Activated B cell treated with CpG ODN at 0.5 μM for 24 hours (primary cell): ENCODE results near the gene KAT6B. TPM values are rescaled to one million over a fixed set of nuclear protein-coding genes. Genes with fewer than 3 reads are reported as not detected.

ENCODE experiments used
- ATAC-seq: fragments of 200-7000 bp; cut with Tn5 transposase; one replicate; pipeline ENCODE4 v1.10.0; 2021; ENCODE audit warnings: low read depth, mild to moderate bottlenecking, moderate library complexity
- CTCF ChIA-PET: fragments of 350-600 bp; sonication (Branson Sonifier 250); formaldehyde crosslinking; loops from one replicate; lab custom pipeline; 2021; ENCODE audit warnings: antibody characterized with exemption; lab: Charles Lee
- POLR2A ChIA-PET: fragments of 350-600 bp; sonication (Branson Sonifier 250); formaldehyde crosslinking; loops from one replicate; lab custom pipeline; 2021; ENCODE audit warnings: antibody characterized with exemption; lab: Charles Lee
- DNase-seq: peaks from one replicate; pipeline ENCODE4 v3.0.0; 2022
- H3K27ac Mint-ChIP-seq: one replicate; pipeline ENCODE4 v1.8.0; 2020; ENCODE audit warnings: mixed read lengths
- H3K27me3 Mint-ChIP-seq: one replicate; pipeline ENCODE4 v1.8.0; 2021; ENCODE audit warnings: mixed read lengths
- H3K36me3 Mint-ChIP-seq: one replicate; pipeline ENCODE4 v1.8.0; 2021; ENCODE audit warnings: low read depth, mixed read lengths
- H3K4me1 Mint-ChIP-seq: one replicate; pipeline ENCODE4 v1.8.0; 2021; ENCODE audit warnings: mixed read lengths
- H3K4me3 Mint-ChIP-seq: one replicate; pipeline ENCODE4 v1.8.0; 2020; ENCODE audit warnings: mild to moderate bottlenecking, mixed read lengths
- H3K9me3 Mint-ChIP-seq: one replicate; pipeline ENCODE4 v1.8.0; 2020; ENCODE audit warnings: mixed read lengths
- intact Hi-C: fragments of 100-400 bp; cut with micrococcal nuclease; formaldehyde crosslinking; loops from one replicate; pipeline ENCODE4 v1.15.1; 2024
- total RNA-seq: library from RNA; stranded (reverse); gene quantifications from 2 replicates; pipeline ENCODE4 v1.2.3, GENCODE V29; 2022
- TF ChIP-seq, protein P1 (sequence below): fragments of 200-600 bp; IDR thresholded peaks from one replicate; pipeline ENCODE4 v1.8.0; 2022; ENCODE audit warnings: antibody characterized with exemption, mild to moderate bottlenecking

Gene KAT6B
- total RNA-seq, 1 donor from 2014 or later, result 45.2 TPM

GRCh38 chr10:75023074-75023473 is 196.7 kb downstream of the KAT6B start:
- intact Hi-C loops, result loop anchor here (2.0 kb wide), 1 partner anchor 78 kb away; no protein-coding TSS in a partner anchor
- TF ChIP-seq, protein P1, sequence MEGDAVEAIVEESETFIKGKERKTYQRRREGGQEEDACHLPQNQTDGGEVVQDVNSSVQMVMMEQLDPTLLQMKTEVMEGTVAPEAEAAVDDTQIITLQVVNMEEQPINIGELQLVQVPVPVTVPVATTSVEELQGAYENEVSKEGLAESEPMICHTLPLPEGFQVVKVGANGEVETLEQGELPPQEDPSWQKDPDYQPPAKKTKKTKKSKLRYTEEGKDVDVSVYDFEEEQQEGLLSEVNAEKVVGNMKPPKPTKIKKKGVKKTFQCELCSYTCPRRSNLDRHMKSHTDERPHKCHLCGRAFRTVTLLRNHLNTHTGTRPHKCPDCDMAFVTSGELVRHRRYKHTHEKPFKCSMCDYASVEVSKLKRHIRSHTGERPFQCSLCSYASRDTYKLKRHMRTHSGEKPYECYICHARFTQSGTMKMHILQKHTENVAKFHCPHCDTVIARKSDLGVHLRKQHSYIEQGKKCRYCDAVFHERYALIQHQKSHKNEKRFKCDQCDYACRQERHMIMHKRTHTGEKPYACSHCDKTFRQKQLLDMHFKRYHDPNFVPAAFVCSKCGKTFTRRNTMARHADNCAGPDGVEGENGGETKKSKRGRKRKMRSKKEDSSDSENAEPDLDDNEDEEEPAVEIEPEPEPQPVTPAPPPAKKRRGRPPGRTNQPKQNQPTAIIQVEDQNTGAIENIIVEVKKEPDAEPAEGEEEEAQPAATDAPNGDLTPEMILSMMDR, result no peak
- ChIA-PET POLR2A (no interaction called here), CTCF (interaction anchor here (1.3 to 1.5 kb wide), 2 partner anchors 163 to 604 kb away, joined by 3 read pairs; no protein-coding TSS in a partner anchor)
- H3K27ac Mint-ChIP-seq, result no peak overlapping the region
- peaks cover 7% of the 10 kb centered on the region for H3K4me1 Mint-ChIP-seq
- H3K4me3 Mint-ChIP-seq, result no peak overlapping the region
- ATAC-seq (no peak), DNase-seq (no peak)
- H3K27me3 Mint-ChIP-seq, result no peaks in the 10 kb centered on the region
- peaks cover 68% of the 10 kb centered on the region for H3K36me3 Mint-ChIP-seq
- H3K9me3 Mint-ChIP-seq, result no peaks in the 10 kb centered on the region

GRCh38 chr10:75024971-75025523 is 198.6 kb downstream of the KAT6B start:
- Mint-ChIP-seq H3K27me3 (no peaks in the 10 kb centered on the region), H3K27ac (no peak overlapping the region), H3K4me1 (peaks cover 4% of the 10 kb centered on the region), H3K9me3 (no peaks in the 10 kb centered on the region), H3K4me3 (no peak overlapping the region), H3K36me3 (peaks cover 85% of the 10 kb centered on the region)
- no peak for DNase-seq
- ChIA-PET POLR2A (no interaction called here), CTCF (no interaction called here)
- TF ChIP-seq, protein P1, result no peak
- intact Hi-C loops, result no loop called here
- ATAC-seq, result no peak

DNA sequence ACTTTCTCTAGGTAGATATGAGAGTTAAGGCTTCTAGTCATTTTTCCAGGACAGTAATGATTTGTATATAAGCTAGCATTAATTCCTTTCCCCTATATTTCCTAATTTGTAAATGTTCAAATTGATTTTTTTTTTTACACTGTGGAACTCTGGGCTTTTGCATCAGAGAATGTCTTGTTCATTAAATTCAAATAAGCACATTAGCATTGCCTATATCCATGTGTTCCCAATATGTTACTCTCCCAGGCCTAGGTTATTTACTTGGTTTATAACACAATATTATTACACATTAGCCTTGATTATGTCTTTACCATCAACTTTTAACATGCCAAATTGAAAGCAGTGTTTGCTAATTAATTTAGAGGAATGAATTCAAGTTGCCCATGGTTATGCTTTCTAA is 201.6 kb downstream of the KAT6B start:
- Mint-ChIP-seq H3K27ac (no peak overlapping the region), H3K9me3 (no peaks in the 10 kb centered on the region), H3K4me1 (no peaks in the 10 kb centered on the region), H3K36me3 (peaks cover 65% of the 10 kb centered on the region), H3K4me3 (no peak overlapping the region), H3K27me3 (no peaks in the 10 kb centered on the region)
- ATAC-seq (no peak), DNase-seq (no peak)
- ChIA-PET POLR2A (no interaction called here), CTCF (no interaction called here)
- TF ChIP-seq, protein P1, result no peak
- intact Hi-C loops, result no loop called here

- TF ChIP-seq, protein P1, result no peak
- Mint-ChIP-seq H3K27ac (no peak overlapping the region), H3K9me3 (no peaks in the 10 kb centered on the region), H3K4me3 (no peak overlapping the region), H3K4me1 (no peaks in the 10 kb centered on the region), H3K36me3 (peaks cover 59% of the 10 kb centered on the region), H3K27me3 (no peaks in the 10 kb centered on the region)
- ATAC-seq, result no peak
- no peak for DNase-seq
- intact Hi-C loops, result no loop called here
- CTCF ChIA-PET, result no interaction called here
- POLR2A ChIA-PET, result no interaction called here
Measured at GRCh38 chr10:75028748-75029147, 202.3 kb downstream of the KAT6B start.

GRCh38 chr10:75029420-75029819 is 203.0 kb downstream of the KAT6B start:
- ChIA-PET CTCF (no interaction called here), POLR2A (no interaction called here)
- Mint-ChIP-seq H3K9me3 (no peaks in the 10 kb centered on the region), H3K4me3 (no peak overlapping the region), H3K4me1 (peaks cover 2% of the 10 kb centered on the region), H3K36me3 (peaks cover 58% of the 10 kb centered on the region), H3K27ac (no peak overlapping the region), H3K27me3 (no peaks in the 10 kb centered on the region)
- DNase-seq (no peak), ATAC-seq (no peak)
- TF ChIP-seq, protein P1, result no peak
- intact Hi-C loops, result no loop called here
